Suppressor macrophage treated with lipopolysaccharide for 4 hours (primary cell): ENCODE results near the gene FNDC8.
"Not testable (repeated sequence)": the region's sequence is repeated elsewhere in the genome, so short reads cannot be mapped to it uniquely, and the experiment has no call there.

Experiments used
- DNase-seq: peaks from one replicate; pipeline ENCODE4 v3.0.0-alpha.2; 2020

FNDC8 gene

GRCh38 chr17:35174835-35175334, 53.5 kb downstream of the FNDC8 start:
- no peak for DNase-seq

- no peak for DNase-seq
These were observed 54.4 kb downstream of the FNDC8 start for GRCh38 chr17:35175638-35176415.

DNA sequence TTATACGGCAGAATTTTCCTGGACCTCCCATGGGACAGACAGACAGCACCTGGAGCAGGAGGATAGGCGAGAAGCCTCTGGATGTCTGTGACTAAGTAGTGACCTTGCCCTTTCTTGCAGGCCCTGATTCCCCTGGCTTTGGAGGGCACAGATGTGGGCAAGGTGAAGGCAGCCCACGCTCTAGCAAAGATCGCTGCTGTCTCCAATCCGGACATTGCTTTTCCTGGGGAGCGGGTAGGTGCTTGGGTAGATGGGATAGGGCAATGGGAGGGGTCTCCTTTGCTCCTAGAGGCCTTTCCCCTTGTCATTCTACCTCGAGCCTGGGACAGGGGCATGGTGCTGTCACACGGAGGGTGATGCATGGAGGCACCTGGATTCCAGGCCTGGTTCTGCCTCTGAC, 55.5 kb downstream of the FNDC8 start:
- no peak for DNase-seq

- not testable (repeated sequence) for DNase-seq
These were observed 58.0 kb downstream of the FNDC8 start for GRCh38 chr17:35179379-35179778.
